Measurements from ENCODE around the gene MFN2. TPM values are rescaled to one million over a fixed set of nuclear protein-coding genes. Genes with fewer than 3 reads are reported as not detected.

MFN2 gene
- total RNA-seq, 1 experiment from 2014 or later, result 56.8 TPM

DNA sequence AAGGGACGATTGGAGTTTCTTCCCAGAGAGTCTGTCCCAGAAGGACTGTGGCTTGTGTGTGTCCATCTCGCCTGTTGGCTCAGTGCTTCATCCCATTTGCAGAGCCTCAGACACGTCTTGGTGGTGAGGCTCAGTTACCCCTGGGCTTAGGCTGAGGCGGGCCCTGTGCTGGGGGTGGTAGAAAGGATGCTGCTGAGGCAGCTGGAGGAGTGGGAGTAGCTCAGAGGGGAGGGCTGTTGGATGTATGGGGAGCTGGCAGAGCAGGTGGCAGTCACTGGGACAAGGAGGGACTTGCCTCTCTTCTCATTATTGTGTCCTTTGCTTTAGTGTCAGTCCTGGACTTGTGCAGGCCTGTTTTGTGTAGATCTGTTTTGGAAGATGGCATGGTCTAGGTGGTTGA is 31.8 kb downstream of the MFN2 start:
- ChIA-PET CTCF (interaction anchor here (1.3 kb wide), 1 partner anchor 19 kb away, joined by 3 read pairs; no protein-coding TSS in a partner anchor), POLR2A (no interaction called here)
- no peak for ATAC-seq
- H3K9me3 Mint-ChIP-seq, result peaks cover 5% of the 10 kb centered on the region
- peaks cover 7% of the 10 kb centered on the region for H3K4me1 Mint-ChIP-seq
- no peaks in the 10 kb centered on the region; the same call in 1 of the 2 replicates for H3K27me3 Mint-ChIP-seq (ENCODE audit: low read depth)
- DNase-seq (ENCODE audit: low spot score), result no peak
- TF ChIP-seq FOXJ3 (CRISPR knock-in tag; IDR thresholded peaks at IDR 0.05; ENCODE audit: borderline replicate concordance), result no peak
- no peak for TF ChIP-seq MXD4 (CRISPR knock-in tag; IDR thresholded peaks at IDR 0.05; ENCODE audit: borderline replicate concordance)
- TF ChIP-seq, protein P1, sequence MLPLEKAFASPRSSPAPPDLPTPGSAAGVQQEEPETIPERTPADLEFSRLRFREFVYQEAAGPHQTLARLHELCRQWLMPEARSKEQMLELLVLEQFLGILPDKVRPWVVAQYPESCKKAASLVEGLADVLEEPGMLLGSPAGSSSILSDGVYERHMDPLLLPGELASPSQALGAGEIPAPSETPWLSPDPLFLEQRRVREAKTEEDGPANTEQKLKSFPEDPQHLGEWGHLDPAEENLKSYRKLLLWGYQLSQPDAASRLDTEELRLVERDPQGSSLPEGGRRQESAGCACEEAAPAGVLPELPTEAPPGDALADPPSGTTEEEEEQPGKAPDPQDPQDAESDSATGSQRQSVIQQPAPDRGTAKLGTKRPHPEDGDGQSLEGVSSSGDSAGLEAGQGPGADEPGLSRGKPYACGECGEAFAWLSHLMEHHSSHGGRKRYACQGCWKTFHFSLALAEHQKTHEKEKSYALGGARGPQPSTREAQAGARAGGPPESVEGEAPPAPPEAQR (CRISPR knock-in tag; IDR thresholded peaks at IDR 0.05), result no peak
- no peak for TF ChIP-seq ZNF121 (CRISPR knock-in tag; IDR thresholded peaks at IDR 0.05)
- no peak for TF ChIP-seq ZNF317 (CRISPR knock-in tag; IDR thresholded peaks at IDR 0.05; ENCODE audit: borderline replicate concordance, low read depth)
- TF ChIP-seq, protein P2, sequence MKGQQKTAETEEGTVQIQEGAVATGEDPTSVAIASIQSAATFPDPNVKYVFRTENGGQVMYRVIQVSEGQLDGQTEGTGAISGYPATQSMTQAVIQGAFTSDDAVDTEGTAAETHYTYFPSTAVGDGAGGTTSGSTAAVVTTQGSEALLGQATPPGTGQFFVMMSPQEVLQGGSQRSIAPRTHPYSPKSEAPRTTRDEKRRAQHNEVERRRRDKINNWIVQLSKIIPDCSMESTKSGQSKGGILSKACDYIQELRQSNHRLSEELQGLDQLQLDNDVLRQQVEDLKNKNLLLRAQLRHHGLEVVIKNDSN (CRISPR knock-in tag; IDR thresholded peaks at IDR 0.05), result no peak
- no peak for TF ChIP-seq ATF2 (CRISPR knock-in tag; IDR thresholded peaks at IDR 0.05; ENCODE audit: borderline replicate concordance, low read depth)
- TF ChIP-seq, protein P3, sequence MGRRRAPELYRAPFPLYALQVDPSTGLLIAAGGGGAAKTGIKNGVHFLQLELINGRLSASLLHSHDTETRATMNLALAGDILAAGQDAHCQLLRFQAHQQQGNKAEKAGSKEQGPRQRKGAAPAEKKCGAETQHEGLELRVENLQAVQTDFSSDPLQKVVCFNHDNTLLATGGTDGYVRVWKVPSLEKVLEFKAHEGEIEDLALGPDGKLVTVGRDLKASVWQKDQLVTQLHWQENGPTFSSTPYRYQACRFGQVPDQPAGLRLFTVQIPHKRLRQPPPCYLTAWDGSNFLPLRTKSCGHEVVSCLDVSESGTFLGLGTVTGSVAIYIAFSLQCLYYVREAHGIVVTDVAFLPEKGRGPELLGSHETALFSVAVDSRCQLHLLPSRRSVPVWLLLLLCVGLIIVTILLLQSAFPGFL (CRISPR knock-in tag; IDR thresholded peaks at IDR 0.05; ENCODE audit: borderline replicate concordance), result no peak
- TF ChIP-seq MYBL2 (CRISPR knock-in tag; IDR thresholded peaks at IDR 0.05), result no peak
- peaks cover 43% of the 10 kb centered on the region for H3K36me3 Mint-ChIP-seq
- no peak overlapping the region for H3K27ac Mint-ChIP-seq
- no peak overlapping the region for H3K4me3 Mint-ChIP-seq

GRCh38 chr1:12012560-12013316 is 32.5 kb downstream of the MFN2 start:
- Mint-ChIP-seq H3K4me1 (peaks cover 7% of the 10 kb centered on the region), H3K36me3 (peaks cover 36% of the 10 kb centered on the region), H3K27ac (no peak overlapping the region), H3K4me3 (no peak overlapping the region), H3K27me3 (ENCODE audit: low read depth) (no peaks in the 10 kb centered on the region; the same call in 1 of the 2 replicates), H3K9me3 (peaks cover 1% of the 10 kb centered on the region)
- ChIA-PET POLR2A (no interaction called here), CTCF (interaction anchor here (2.2 kb wide), 1 partner anchor 19 kb away, joined by 7 read pairs; no protein-coding TSS in a partner anchor)
- DNase-seq (ENCODE audit: low spot score) (no peak), ATAC-seq (no peak)
- TF ChIP-seq, protein P4, sequence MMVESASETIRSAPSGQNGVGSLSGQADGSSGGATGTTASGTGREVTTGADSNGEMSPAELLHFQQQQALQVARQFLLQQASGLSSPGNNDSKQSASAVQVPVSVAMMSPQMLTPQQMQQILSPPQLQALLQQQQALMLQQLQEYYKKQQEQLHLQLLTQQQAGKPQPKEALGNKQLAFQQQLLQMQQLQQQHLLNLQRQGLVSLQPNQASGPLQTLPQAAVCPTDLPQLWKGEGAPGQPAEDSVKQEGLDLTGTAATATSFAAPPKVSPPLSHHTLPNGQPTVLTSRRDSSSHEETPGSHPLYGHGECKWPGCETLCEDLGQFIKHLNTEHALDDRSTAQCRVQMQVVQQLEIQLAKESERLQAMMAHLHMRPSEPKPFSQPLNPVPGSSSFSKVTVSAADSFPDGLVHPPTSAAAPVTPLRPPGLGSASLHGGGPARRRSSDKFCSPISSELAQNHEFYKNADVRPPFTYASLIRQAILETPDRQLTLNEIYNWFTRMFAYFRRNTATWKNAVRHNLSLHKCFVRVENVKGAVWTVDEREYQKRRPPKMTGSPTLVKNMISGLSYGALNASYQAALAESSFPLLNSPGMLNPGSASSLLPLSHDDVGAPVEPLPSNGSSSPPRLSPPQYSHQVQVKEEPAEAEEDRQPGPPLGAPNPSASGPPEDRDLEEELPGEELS (CRISPR knock-in tag; IDR thresholded peaks at IDR 0.05), result no peak
- no peak for TF ChIP-seq GABPB1 (CRISPR knock-in tag; IDR thresholded peaks at IDR 0.05)
- TF ChIP-seq, protein P5, sequence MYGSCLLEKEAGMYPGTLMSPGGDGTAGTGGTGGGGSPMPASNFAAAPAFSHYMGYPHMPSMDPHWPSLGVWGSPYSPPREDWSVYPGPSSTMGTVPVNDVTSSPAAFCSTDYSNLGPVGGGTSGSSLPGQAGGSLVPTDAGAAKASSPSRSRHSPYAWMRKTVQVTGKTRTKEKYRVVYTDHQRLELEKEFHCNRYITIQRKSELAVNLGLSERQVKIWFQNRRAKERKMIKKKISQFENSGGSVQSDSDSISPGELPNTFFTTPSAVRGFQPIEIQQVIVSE (CRISPR knock-in tag; IDR thresholded peaks at IDR 0.05; ENCODE audit: borderline replicate concordance), result no peak
- no peak for TF ChIP-seq CREB1 (CRISPR knock-in tag; IDR thresholded peaks at IDR 0.05)
- TF ChIP-seq FOXK1 (CRISPR knock-in tag; IDR thresholded peaks at IDR 0.05), result no peak
- no peak for TF ChIP-seq E2F1 (CRISPR knock-in tag; IDR thresholded peaks at IDR 0.05)
- no peak for TF ChIP-seq SP1 (CRISPR knock-in tag; conservative IDR thresholded peaks at IDR 0.05)
- no peak for TF ChIP-seq ZNF263 (CRISPR knock-in tag; IDR thresholded peaks at IDR 0.05; ENCODE audit: low read depth)
- no peak for TF ChIP-seq ZNF425 (CRISPR knock-in tag; conservative IDR thresholded peaks at IDR 0.05)
- TF ChIP-seq NR1H2 (CRISPR knock-in tag; IDR thresholded peaks at IDR 0.05), result no peak
- TF ChIP-seq, protein P6, sequence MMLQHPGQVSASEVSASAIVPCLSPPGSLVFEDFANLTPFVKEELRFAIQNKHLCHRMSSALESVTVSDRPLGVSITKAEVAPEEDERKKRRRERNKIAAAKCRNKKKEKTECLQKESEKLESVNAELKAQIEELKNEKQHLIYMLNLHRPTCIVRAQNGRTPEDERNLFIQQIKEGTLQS (CRISPR knock-in tag; conservative IDR thresholded peaks at IDR 0.05), result no peak
- TF ChIP-seq, protein P3 (CRISPR knock-in tag; IDR thresholded peaks at IDR 0.05; ENCODE audit: borderline replicate concordance), result no peak
